ENCODE data around the gene UEVLD.

DNA sequence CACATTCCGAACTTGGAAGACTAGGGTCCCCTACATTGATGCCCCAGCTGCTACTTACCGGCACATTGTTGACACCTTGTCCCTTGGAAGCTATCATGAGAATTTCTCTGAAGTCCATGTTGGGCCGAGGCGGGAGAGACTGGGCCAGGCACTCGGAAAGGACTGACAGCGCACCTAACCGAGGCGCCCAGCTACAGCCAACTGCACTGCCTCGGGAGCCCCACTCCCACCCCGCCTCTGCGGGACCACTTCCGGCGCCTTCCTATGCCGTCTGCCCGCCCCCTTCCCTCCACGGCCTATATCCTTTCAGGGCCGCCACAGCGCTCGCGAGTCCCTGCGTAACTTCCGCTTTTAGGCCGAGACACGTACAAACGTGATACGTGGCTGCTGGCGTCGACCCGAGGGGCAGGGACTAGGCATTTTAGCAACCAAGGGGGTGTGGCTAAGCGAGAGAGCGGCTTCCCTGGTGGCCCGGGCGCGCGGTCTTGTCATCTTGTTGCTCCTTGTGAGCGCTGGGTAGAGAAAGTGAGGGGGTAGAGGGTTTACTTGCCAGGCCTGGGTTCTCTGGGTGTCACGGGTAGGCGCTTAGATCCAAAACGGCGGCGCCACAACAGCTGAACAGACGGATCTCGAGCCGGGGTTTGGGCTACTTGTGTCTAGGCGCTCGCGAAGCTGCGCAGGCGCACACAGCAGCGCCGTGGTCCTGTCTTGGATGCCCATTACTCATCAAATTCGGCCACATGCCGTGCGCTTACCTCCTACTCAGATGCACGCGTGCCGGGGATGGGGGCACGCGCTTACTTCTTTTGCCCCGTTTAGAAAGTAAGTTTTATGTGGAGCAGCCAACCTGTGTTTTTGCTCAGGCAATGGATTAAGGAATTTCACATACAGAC, 45.9 kb upstream of the UEVLD start, which contains the start of gene SPTY2D1:
- no peak for TF ChIP-seq CEBPB (IDR thresholded peaks at IDR 0.05)
- peak; percentile 83 for TF ChIP-seq BHLHE40 (IDR thresholded peaks at IDR 0.05; ENCODE audit: low read depth, low read length)
- peak in 1 of 2 experiments; percentile 11; a peak in 1 of 5 replicates for TF ChIP-seq EP300 (IDR thresholded peaks at IDR 0.05)
- TF ChIP-seq POLR2A (IDR thresholded peaks at IDR 0.05; ENCODE audit: low read length), result peak; percentile 68
- TF ChIP-seq MYC (IDR thresholded peaks at IDR 0.05; ENCODE audit: borderline replicate concordance, low read length), result peak; percentile 66; the same call in 1 of the 2 replicates
- TF ChIP-seq, protein P1, sequence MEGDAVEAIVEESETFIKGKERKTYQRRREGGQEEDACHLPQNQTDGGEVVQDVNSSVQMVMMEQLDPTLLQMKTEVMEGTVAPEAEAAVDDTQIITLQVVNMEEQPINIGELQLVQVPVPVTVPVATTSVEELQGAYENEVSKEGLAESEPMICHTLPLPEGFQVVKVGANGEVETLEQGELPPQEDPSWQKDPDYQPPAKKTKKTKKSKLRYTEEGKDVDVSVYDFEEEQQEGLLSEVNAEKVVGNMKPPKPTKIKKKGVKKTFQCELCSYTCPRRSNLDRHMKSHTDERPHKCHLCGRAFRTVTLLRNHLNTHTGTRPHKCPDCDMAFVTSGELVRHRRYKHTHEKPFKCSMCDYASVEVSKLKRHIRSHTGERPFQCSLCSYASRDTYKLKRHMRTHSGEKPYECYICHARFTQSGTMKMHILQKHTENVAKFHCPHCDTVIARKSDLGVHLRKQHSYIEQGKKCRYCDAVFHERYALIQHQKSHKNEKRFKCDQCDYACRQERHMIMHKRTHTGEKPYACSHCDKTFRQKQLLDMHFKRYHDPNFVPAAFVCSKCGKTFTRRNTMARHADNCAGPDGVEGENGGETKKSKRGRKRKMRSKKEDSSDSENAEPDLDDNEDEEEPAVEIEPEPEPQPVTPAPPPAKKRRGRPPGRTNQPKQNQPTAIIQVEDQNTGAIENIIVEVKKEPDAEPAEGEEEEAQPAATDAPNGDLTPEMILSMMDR (IDR thresholded peaks at IDR 0.05), result no peak
- no peak for TF ChIP-seq CBX8 (IDR thresholded peaks at IDR 0.05)
- TF ChIP-seq ZNF302 (CRISPR knock-in tag; IDR thresholded peaks at IDR 0.05), result peak; percentile 73; the same call in 1 of the 2 replicates
- TF ChIP-seq, protein P2, sequence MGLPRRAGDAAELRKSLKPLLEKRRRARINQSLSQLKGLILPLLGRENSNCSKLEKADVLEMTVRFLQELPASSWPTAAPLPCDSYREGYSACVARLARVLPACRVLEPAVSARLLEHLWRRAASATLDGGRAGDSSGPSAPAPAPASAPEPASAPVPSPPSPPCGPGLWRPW (IDR thresholded peaks at IDR 0.05), result no peak
- no peak for TF ChIP-seq FOSL2 (IDR thresholded peaks at IDR 0.05)
- peak; percentile 67 for TF ChIP-seq FOSL2 (CRISPR knock-in tag; IDR thresholded peaks at IDR 0.05)
- peak; percentile 82; the same call in 1 of the 2 replicates for TF ChIP-seq RARB (CRISPR knock-in tag; IDR thresholded peaks at IDR 0.05)

All from A549 (cell line).